Measurements from ENCODE around the gene CRTC3.

The CRTC3 gene

GRCh38 chr15:90645873-90646575, 116.3 kb downstream of the CRTC3 start:
- DNase-seq (ENCODE audit: low read depth), result no peak
- no peak for TF ChIP-seq CTCF (IDR thresholded peaks at IDR 0.05; ENCODE audit: insufficient read depth, low read depth, low read length, missing control alignments)
- no peak overlapping the region for H3K4me3 ChIP-seq (ENCODE audit: low read depth, low read length)

- H3K4me3 ChIP-seq (ENCODE audit: low read depth, low read length), result no peak overlapping the region
- no peak for TF ChIP-seq CTCF (IDR thresholded peaks at IDR 0.05; ENCODE audit: insufficient read depth, low read depth, low read length, missing control alignments)
Observed at GRCh38 chr15:90646662-90647305, 117.1 kb downstream of the CRTC3 start.

GRCh38 chr15:90647326-90647725, 117.6 kb downstream of the CRTC3 start:
- no peak overlapping the region for H3K4me3 ChIP-seq (ENCODE audit: low read depth, low read length)
- TF ChIP-seq CTCF (IDR thresholded peaks at IDR 0.05; ENCODE audit: insufficient read depth, low read depth, low read length, missing control alignments), result no peak
- DNase-seq (ENCODE audit: low read depth), result no peak

More at GRCh38 chr15:90646662-90647305, 117.1 kb downstream of the CRTC3 start:
- no peak for DNase-seq (ENCODE audit: low read depth)

GRCh38 chr15:90648137-90649070, 118.7 kb downstream of the CRTC3 start:
- DNase-seq (ENCODE audit: low read depth), result peak; percentile 88

GRCh38 chr15:90650117-90650955, 120.6 kb downstream of the CRTC3 start:
- TF ChIP-seq CTCF (IDR thresholded peaks at IDR 0.05; ENCODE audit: insufficient read depth, low read depth, low read length, missing control alignments), result no peak
- no peak for DNase-seq (ENCODE audit: low read depth)
- H3K4me3 ChIP-seq (ENCODE audit: low read depth, low read length), result no peak overlapping the region

More at GRCh38 chr15:90648137-90649070, 118.7 kb downstream of the CRTC3 start:
- no peak overlapping the region; the same call in 1 of the 2 replicates for H3K4me3 ChIP-seq (ENCODE audit: low read depth, low read length)
- TF ChIP-seq CTCF (IDR thresholded peaks at IDR 0.05; ENCODE audit: insufficient read depth, low read depth, low read length, missing control alignments), result peak; percentile 88

Measured in GM12865 (cell line).